Adrenal gland (tissue), 12 donors: Measurements from ENCODE around the gene ELK4. TPM values are rescaled to one million over a fixed set of nuclear protein-coding genes. Genes with fewer than 3 reads are reported as not detected.
A peak's percentile ranks its signal among the peaks of the same experiment; 100 is the strongest.

Experiments
- DNase-seq, 7 donors: peaks; one replicate each; pipeline ENCODE4 v3.0.0-alpha.2; 2019 to 2020
- H3K27ac ChIP-seq, 5 donors: fragments of 200-600 bp; sonication (generic) in 4 of 5; 1 replicate in 3 of 5; 2 replicates in 2 of 5; pipeline versions ENCODE4 v1.5.1 to v1.8.0; 2016 to 2020; ENCODE audit warnings: mild to moderate bottlenecking in 1 of 5
- H3K27me3 ChIP-seq: fragments of 200-600 bp; 2 replicates; pipeline ENCODE4 v1.8.0; 2021
- H3K36me3 ChIP-seq, 2 donors: fragments of 200-600 bp; replicated peaks in 1 of 2; 1 replicate in 1 of 2; 2 replicates in 1 of 2; pipeline versions ENCODE4 v1.5.1 to v1.8.0; 2018 to 2022
- H3K4me1 ChIP-seq, 2 donors: fragments of 200-600 bp; replicated peaks in 1 of 2; 1 replicate in 1 of 2; 2 replicates in 1 of 2; pipeline versions ENCODE4 v1.5.1 to v1.8.0; 2018 to 2021
- H3K4me3 ChIP-seq, 4 donors: fragments of 200-600 bp; sonication (generic) in 3 of 4; one replicate each; pipeline ENCODE4 v1.5.1; 2016 to 2018
- H3K9me3 ChIP-seq, 3 donors: fragments of 200-600 bp; sonication (generic) in 1 of 3; replicated peaks in 1 of 3; 1 replicate in 2 of 3; 2 replicates in 1 of 3; pipeline versions ENCODE4 v1.5.1 to v1.8.0; 2016 to 2021
- POLR2A ChIP-seq, 2 donors: fragments of 450-650 bp; IDR thresholded peaks; one replicate each; pipeline ENCODE4 v1.6.1; 2017; ENCODE audit warnings: antibody characterized with exemption in 2 of 2, mild to moderate bottlenecking in 2 of 2, moderate library complexity in 1 of 2
- WGBS, 4 donors: extraction: QIAGEN DNeasy Blood & Tissue Kit in 2 of 4; methylation state at CpG; one replicate each; pipeline versions ENCODE4 v1.1.5 to v1.1.7; 2013 to 2017; 5-methylcytosine and 5-hydroxymethylcytosine counted together
- intact Hi-C, 2 donors: fragments of 100-400 bp; cut with DNase I; formaldehyde crosslinking; loops; one replicate each; pipeline versions ENCODE4 v1.14.1 to v1.15.0; 2022 to 2023
- polyA plus RNA-seq, 3 donors: library from polyadenylated mRNA; stranded (reverse); fragments of 200-250 nt in 2 of 3; fragments of 350-450 nt in 1 of 3; fragmentation: Illumina TruSeq in 1 of 3; extraction: RNeasy Lipid Tissue Mini Kit (QIAGEN cat#74804) in 1 of 3; gene quantifications; one replicate each; pipeline ENCODE4 v1.2.3, GENCODE V29; 2013 to 2014
- total RNA-seq, 9 donors: library from RNA; depleted of rRNA in 4 of 9; stranded (reverse); fragments of >200 nt in 4 of 9; fragments of 120-200 nt in 1 of 9; fragmentation: NEBNext Ultra II Directional in 1 of 9; extraction: Animal tissue kit (Norgen Biotek cat#: 25700) in 1 of 9; gene quantifications; one replicate each; pipeline versions ENCODE4 v1.1.0 to v1.2.4, GENCODE V29; 2013 to 2023
- TF ChIP-seq, protein P1 (sequence below), 6 experiments: fragments of 450-650 bp in 4 of 6; fragments of 200-600 bp in 2 of 6; sonication (generic) in 1 of 6; IDR thresholded peaks; 1 replicate in 5 of 6; 2 replicates in 1 of 6; pipeline versions ENCODE4 v1.5.1 to v1.8.0; 2016 to 2021; ENCODE audit warnings: antibody characterized with exemption in 6 of 6, mild to moderate bottlenecking in 2 of 6, moderate library complexity in 1 of 6
- donor health status: healthy with polysubstance abuse.
- donor health status: Bipolar disorder and iron deficiency.
- donor health status: DM: yes; HTN: yes; CAD: no.
- donor health status: DM: no; HTN: no; CAD: no.
- donor health status: DM: no; HTN: no; CAD: no.
- donor health status: DM: yes; HTN: yes; CAD: no.

Gene ELK4
- total and polyA plus RNA-seq, 12 donors: 3.6 to 40.2 (median 14.0) TPM

DNA sequence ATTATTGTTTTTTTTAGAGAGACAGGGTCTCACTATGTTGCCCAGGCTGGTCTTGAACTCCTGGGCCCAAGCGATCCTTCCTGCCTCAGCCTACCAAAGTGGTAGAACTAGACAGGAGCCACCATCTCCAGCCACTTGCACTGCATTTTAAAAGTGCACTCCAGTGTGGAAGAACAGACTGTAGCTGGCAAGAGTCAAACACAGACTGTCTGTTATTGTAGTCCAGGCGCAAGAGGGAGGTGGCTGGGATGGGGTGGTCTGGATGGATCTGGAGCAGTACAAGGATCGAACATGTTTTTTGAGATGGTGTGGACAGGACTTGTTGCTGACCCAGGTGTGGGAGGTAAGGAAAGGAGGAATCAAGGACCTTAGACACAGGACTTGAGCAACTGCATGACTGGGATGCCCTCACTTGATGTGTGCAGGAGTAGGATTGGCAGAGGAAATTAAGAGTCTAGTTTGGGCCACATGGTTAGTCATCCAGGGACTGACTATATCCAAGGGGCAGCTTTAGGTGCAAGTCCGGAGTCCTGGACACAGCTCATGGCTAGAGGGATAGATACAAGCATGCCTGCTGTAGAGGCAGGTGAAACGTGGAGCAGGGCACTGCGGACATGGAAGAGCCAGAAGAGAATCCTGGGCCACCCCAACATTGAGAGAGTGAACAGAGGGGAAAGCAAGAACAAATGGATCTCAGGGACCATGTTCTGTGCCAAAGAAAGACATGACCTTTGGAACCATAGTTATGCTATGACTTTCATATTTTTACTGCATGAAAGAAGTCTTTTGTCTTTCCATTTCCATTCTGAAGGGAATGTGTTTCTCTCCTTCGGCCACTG is 42.0 kb downstream of the ELK4 start:
- TF ChIP-seq, protein P1, sequence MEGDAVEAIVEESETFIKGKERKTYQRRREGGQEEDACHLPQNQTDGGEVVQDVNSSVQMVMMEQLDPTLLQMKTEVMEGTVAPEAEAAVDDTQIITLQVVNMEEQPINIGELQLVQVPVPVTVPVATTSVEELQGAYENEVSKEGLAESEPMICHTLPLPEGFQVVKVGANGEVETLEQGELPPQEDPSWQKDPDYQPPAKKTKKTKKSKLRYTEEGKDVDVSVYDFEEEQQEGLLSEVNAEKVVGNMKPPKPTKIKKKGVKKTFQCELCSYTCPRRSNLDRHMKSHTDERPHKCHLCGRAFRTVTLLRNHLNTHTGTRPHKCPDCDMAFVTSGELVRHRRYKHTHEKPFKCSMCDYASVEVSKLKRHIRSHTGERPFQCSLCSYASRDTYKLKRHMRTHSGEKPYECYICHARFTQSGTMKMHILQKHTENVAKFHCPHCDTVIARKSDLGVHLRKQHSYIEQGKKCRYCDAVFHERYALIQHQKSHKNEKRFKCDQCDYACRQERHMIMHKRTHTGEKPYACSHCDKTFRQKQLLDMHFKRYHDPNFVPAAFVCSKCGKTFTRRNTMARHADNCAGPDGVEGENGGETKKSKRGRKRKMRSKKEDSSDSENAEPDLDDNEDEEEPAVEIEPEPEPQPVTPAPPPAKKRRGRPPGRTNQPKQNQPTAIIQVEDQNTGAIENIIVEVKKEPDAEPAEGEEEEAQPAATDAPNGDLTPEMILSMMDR (IDR thresholded peaks at IDR 0.05): no peak
- TF ChIP-seq POLR2A (IDR thresholded peaks at IDR 0.05): no peak
- Histone ChIP-seq H3K4me1 (peaks cover 0 to 4% of the 10 kb centered on the region in 2 donors), H3K4me3 (no peak overlapping the region), H3K9me3 (no peaks in the 10 kb centered on the region), H3K27me3 (no peaks in the 10 kb centered on the region), H3K36me3 (no peaks in the 10 kb centered on the region), H3K27ac (no peak overlapping the region)
- intact Hi-C loops: loop anchor here (5.0 kb wide), 3 partner anchors 42 to 63 kb away; partner anchors contain the start of gene ELK4 (in 1 of the 2)
- WGBS, 4 donors: 76 to 87% (median 79%) methylated on average over 7 of the region's 7 CpGs
- peak in 2 of 7 donors; percentile 5 to 42 for DNase-seq

DNA sequence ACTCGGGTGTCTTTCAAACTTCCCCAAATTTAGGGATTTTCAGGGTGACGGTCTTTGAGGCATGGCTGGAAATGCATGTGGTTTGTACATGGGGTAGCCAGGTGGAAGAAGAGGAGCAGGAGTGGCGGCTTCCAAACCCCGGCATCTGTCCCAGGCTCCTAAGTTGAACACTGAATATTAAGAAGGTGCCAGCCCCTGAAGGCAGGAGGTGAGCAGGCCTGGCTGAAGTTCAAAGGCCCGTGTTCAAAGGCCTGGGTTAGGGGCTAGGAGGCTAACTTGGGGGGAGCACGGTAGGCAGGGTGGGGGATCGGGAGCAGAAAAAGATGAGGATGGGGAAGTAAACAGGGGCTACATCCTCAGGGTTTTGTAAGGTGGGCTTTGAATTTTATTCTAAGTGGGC is 42.8 kb downstream of the ELK4 start:
- Histone ChIP-seq H3K4me3 (no peak overlapping the region), H3K27ac (no peak overlapping the region), H3K9me3 (no peaks in the 10 kb centered on the region), H3K4me1 (peaks cover 0 to 4% of the 10 kb centered on the region in 2 donors), H3K36me3 (no peaks in the 10 kb centered on the region), H3K27me3 (no peaks in the 10 kb centered on the region)
- no peak for TF ChIP-seq POLR2A (IDR thresholded peaks at IDR 0.05)
- TF ChIP-seq, protein P1 (IDR thresholded peaks at IDR 0.05): no peak
- intact Hi-C loops: loop anchor here in 1 of 2 donors (5.0 kb wide), 1 partner anchor 57 kb away; no protein-coding TSS in a partner anchor
- DNase-seq: peak in 1 of 7 donors; percentile 10
- WGBS, 4 donors: 80 to 86% (median 83%) methylated on average over 7 of the region's 7 CpGs

DNA sequence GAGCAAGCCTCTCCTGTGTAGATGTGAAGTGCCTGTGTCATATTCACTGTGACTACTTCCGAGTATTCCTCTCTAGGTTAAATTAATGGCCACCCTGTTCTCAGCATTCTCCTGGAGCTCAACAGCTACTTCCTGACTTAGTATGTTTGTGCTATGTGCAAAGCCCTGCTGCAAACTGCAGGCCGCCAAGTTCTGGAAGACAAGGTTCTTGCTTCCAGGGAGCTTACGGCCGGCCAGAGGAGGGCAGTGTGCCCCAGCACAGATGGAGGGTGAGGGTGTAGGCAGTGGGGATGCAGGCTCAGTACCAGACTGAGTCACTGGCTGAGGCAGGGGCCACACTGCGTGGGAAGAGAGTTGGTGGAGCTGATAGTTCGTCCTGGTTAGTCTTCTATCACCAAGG is 43.2 kb downstream of the ELK4 start:
- no peak for TF ChIP-seq POLR2A (IDR thresholded peaks at IDR 0.05)
- TF ChIP-seq, protein P1 (IDR thresholded peaks at IDR 0.05): peak in 3 of 6 experiments; percentile 16 to 20 (median 20)

DNA sequence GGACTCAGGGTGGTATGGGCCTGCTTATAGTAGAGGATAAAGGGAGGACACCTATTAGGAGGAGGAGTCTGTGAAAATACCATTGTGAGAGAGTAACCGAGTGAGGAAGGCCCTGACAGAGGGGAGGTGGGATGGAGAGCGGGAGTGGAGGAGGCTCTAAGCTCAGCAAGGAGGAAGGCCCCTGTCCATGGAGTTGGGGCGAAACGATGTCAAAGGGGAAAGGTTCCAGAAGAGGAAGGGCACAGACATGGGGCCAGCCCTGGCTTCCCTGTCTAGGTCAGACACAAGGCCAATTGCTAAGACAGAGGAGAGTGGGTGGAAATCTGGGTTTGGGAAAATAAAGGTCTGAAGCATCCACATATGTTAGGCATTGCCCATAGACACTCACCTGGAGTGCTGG is 44.2 kb downstream of the ELK4 start:
- intact Hi-C loops: loop anchor here in 1 of 2 donors (5.0 kb wide), 1 partner anchor 55 kb away; no protein-coding TSS in a partner anchor

More for the DNA sequence above, 43.2 kb downstream of the ELK4 start:
- intact Hi-C loops: loop anchor here in 1 of 2 donors (5.0 kb wide), 1 partner anchor 56 kb away; no protein-coding TSS in a partner anchor
- Histone ChIP-seq H3K4me3 (no peak overlapping the region), H3K4me1 (peaks cover 0 to 4% of the 10 kb centered on the region in 2 donors), H3K9me3 (no peaks in the 10 kb centered on the region), H3K27ac (no peak overlapping the region), H3K27me3 (no peaks in the 10 kb centered on the region), H3K36me3 (no peaks in the 10 kb centered on the region)
- DNase-seq: peak in 4 of 7 donors; percentile 23 to 48 (median 36)
- 26 to 58% (median 38%) methylated on average over 5 to 6 of the region's 6 CpGs for WGBS, 4 donors

More for the DNA sequence above, 44.2 kb downstream of the ELK4 start:
- Histone ChIP-seq H3K27me3 (no peaks in the 10 kb centered on the region), H3K4me3 (no peak overlapping the region), H3K27ac (no peak overlapping the region), H3K4me1 (peaks cover 0 to 4% of the 10 kb centered on the region in 2 donors), H3K36me3 (no peaks in the 10 kb centered on the region), H3K9me3 (no peaks in the 10 kb centered on the region)
- WGBS, 4 donors: 86 to 95% (median 89%) methylated on average over 4 of the region's 4 CpGs
- DNase-seq: no peak
- no peak for TF ChIP-seq POLR2A (IDR thresholded peaks at IDR 0.05)
- TF ChIP-seq, protein P1 (IDR thresholded peaks at IDR 0.05): no peak
